HPDE6-E6E7 (cell line): ENCODE measurements around the gene MACROD2.
"Not testable (repeated sequence)": the region's sequence is repeated elsewhere in the genome, so short reads cannot be mapped to it uniquely, and the experiment has no call there.

ENCODE experiments used
- DNase-seq: peaks from one replicate; pipeline ENCODE4 v3.0.0; 2011; ENCODE audit warnings: missing footprints; ENCODE audit errors: extremely low spot score

The MACROD2 gene

DNA sequence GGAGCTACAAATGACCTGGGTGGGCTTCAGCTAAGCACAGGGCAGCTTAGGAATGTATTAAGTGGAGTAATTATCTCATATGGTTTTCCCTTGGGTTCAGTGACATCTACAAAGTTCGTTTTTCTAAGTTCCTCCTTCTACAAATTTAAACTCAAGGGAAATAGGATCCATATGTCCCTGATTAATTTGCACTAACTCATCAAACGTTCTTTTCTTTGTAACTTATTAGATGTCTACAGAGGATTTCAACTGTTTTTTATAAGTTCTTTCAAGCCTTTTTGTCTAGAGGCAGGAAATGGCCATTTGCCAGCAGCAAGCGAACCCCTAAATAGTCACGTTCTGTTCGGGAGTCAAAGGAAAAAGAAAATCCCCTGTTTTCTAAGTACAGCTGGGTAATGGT lies 1517.6 kb downstream of the MACROD2 start:
- DNase-seq: no peak

- no peak for DNase-seq
These were observed 1520.4 kb downstream of the MACROD2 start for GRCh38 chr20:15515691-15516090.

DNA sequence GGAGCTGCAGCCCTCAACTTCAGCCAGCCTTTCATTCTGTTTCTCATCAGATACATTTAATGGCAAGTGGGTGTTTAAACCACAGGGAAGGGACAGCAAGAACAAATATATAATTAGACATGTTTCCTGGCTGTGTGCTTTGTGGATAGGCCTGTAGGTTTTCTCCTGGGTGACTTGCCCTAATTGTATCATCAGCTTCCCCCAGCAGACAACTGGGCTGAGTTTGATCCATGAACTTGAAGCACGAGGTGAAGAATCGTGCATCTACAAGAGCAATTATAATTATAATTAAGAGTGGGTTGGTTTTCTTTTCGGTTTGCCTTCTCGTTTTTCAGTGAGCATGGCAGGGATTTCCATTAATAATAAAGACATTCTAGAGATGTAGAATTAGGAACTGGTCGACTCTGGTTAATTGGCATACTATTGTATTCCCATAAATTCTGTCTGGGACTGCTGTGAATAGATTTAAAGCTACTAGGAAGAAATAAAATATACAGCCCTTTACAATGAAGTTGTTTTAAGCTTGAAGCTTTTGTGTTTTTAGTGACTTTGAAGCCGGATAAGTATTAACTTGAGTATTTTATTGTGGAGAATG lies 1525.7 kb downstream of the MACROD2 start:
- no peak for DNase-seq

- no peak for DNase-seq
These were observed 1528.1 kb downstream of the MACROD2 start for GRCh38 chr20:15523400-15523799.

GRCh38 chr20:15528391-15529111 lies 1533.2 kb downstream of the MACROD2 start:
- no peak for DNase-seq

DNA sequence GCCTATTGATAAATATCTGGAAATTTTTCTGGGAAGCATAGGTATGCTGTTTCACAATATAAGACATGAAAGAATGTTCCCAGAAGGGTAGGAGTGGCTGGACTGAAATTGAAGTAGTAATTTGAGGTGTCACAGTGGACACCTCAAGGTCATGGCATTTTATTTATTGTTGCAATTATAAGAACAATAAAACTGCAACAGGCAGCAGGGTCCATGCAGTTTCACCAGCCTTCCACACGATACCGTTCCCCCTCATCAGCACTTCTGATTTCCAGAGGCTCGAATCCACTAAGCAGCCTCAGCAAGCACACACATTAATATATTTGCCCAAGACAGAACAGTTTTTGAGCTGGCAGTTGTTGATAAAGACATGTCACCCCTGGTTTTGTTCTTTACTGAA lies 1540.5 kb downstream of the MACROD2 start:
- no peak for DNase-seq

- DNase-seq: not testable (repeated sequence)
These were observed 1541.9 kb downstream of the MACROD2 start for GRCh38 chr20:15537200-15537599.

DNA sequence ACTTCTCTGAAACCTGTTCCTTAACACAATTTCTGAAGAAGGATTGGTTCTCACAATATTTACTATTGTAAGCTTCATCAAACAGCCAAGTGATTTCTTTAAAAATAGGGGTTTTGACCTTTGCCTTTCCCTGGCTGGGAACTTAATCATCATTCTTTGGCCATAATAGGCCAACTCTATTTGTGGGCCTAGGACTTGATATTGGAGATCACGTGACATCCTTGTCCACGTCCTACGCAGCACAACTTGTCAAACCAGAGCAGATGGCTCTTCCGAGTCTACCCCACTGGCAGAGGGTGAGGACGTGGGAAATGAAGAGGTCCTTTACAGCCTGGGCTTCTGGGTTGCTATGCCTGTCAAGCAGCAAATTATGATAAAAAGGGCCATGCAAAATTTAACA lies 1547.3 kb downstream of the MACROD2 start:
- no peak for DNase-seq

DNA sequence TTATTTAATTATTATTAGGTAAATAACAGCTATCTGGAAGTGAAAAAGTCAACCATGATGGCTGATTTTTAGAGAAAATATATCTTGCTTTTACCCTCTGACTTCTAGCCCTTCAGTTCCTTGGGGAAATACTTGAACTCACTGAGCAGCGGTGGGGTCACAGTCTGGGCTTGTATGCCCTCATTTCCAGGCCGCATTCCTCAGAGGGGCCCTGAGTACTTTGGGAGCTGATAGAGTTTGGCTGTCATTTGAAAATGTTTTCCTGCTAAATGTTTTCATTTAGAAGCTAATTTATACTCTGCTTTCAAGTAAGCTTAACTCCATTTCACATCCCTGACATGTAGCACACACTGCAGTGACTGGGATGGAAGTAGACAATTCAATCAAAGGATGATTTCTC lies 1549.4 kb downstream of the MACROD2 start:
- DNase-seq: no peak

DNA sequence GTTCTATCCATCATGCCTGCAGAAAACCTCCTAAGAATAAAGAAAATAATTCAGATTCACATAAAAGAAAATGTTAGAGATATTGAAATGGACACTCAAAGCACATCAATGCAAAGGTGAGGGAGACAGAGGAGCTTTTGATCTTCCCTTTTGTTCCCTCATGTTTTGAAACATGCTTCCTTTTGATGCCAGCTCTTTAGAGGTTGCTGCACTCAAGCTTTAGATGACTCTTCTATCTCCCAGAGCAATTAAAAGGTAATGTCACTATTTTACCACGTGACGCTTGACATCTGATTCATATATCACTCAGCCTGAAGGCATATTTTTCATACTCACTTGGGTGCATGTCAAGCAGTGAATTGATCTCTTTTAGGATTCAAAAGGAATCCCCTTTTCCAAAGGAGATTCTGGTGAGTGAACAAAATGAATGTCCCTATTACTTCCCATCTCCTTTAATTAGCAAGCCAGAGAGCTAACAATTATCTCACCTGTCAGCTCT lies 1551.3 kb downstream of the MACROD2 start:
- DNase-seq: no peak

- no peak for DNase-seq
These were observed 1551.8 kb downstream of the MACROD2 start for GRCh38 chr20:15547119-15547518.

DNA sequence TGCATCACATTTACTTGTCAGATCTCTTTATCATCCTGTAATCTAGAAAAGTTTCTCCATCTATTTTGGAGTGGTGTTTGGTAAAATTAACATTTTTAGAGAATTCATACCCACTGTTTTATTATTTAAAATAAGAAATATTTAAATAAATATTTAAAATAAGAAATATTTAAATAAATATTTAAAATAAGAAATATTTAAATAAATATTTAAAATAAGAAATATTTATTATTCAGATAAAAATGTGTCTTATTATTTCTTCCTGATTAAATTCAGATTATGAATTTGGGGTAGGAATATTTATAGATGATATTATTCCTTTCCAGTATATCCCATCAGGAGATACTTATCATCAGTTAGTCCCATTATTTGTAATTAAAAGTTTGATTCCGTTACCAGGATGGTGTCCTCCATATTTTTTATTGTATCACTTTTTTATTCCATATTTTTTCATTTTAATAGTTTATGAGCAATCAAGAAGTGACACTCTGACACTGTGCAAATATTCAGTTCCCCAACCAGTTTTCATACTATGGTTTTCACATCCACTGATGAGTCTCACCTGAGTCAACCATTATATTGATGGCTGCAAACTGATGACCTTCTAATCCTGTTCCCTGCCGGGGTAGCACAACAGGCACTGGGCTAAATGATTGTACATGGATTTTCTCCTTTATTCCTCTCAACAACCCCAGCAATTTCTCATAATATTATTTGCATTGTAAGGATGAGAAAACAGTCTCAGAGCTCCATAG lies 1555.0 kb downstream of the MACROD2 start:
- DNase-seq: no peak

GRCh38 chr20:15555913-15556312 lies 1560.6 kb downstream of the MACROD2 start:
- DNase-seq: no peak

DNA sequence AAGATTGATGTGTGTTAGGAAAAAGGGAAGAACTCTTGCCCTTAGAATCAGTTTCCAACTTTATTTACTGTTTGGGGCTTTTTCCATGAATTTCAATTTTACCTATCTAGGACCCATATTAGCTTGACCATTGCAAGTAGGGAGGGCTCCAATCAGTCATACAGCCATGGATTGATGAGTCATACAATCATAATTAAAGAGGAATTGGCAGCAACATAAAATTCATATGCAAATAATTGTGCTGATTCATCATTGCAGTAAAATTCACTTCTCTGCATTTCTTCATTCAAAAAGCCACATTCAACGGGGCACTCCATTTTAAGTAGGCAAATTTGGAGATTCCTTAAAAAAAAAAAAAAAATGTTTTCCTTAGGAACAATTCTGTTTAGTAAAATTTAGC lies 1561.6 kb downstream of the MACROD2 start:
- DNase-seq: no peak

GRCh38 chr20:15561070-15561569 lies 1565.8 kb downstream of the MACROD2 start:
- DNase-seq: no peak

- no peak for DNase-seq
These were observed 1566.5 kb downstream of the MACROD2 start for GRCh38 chr20:15561707-15562404.

- no peak for DNase-seq
These were observed 1568.5 kb downstream of the MACROD2 start for GRCh38 chr20:15563836-15564235.

- no peak for DNase-seq
These were observed 1569.7 kb downstream of the MACROD2 start for GRCh38 chr20:15564981-15565380.

- no peak for DNase-seq
These were observed 1570.5 kb downstream of the MACROD2 start for GRCh38 chr20:15565786-15566185.

GRCh38 chr20:15567219-15567618 lies 1571.9 kb downstream of the MACROD2 start:
- no peak for DNase-seq

DNA sequence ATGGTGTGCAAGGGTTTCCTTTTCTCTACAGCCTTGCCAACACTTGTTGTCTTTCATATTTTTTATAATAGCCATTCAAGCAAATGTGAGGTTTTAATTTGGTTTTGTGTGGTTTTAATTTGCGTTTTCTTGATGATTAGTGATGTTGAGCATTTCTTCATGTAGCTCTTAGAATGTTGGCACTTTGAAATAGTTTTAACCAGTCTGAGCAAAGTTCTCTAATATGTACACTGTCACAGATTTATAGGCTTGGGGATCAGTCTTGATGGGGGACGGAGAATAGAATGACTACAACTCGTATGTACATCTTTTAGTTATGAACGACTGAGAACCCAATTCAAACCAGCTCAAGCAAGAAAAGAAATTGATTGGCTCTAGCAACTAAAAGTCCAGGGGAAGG lies 1574.8 kb downstream of the MACROD2 start:
- no peak for DNase-seq

GRCh38 chr20:15571056-15571455 lies 1575.7 kb downstream of the MACROD2 start:
- DNase-seq: no peak
